SK-N-SH (cell line): ENCODE data around the gene FKBP5. TPM values are rescaled to one million over a fixed set of nuclear protein-coding genes. Genes with fewer than 3 reads are reported as not detected.

Source experiments
- CTCF ChIA-PET: fragments of 300-600, 350-600 bp; formaldehyde crosslinking; extraction: SDS; loops from one replicate; lab custom pipeline; 2021; lab: Yijun Ruan, JAX
- POLR2A ChIA-PET: fragments of 350-600 bp; sonication (Branson Sonifier 250); formaldehyde crosslinking; extraction: SDS; loops from one replicate; lab custom pipeline; 2020; ENCODE audit warnings: antibody characterized with exemption, inconsistent platforms; lab: Yijun Ruan, JAX
- DNase-seq: peaks from one replicate; pipeline ENCODE4 v3.0.0; 2012
- H2AFZ ChIP-seq: fragments of 200-600 bp; sonication (generic); 2 replicates; pipeline ENCODE4 v1.8.1; 2016; ENCODE audit warnings: antibody characterized with exemption, mild to moderate bottlenecking, low read depth
- H3F3A ChIP-seq: fragments of 200-600 bp; sonication (generic); replicated peaks from 2 replicates; pipeline ENCODE3; 2016; ENCODE audit warnings: antibody characterized with exemption, mild to moderate bottlenecking; ENCODE audit not compliant: insufficient read depth
- H3K27ac ChIP-seq, 2 experiments: fragments of 200-500 bp in 1 of 2; fragments of 200-600 bp in 1 of 2; sonication (Bioruptor generic) in 1 of 2; sonication (generic), shearing (Covaris generic) in 1 of 2; 2 replicates each; pipeline versions ENCODE4 v1.5.1 to v1.6.1; 2014 to 2016; ENCODE audit warnings: low read depth in 2 of 2, inconsistent platforms in 1 of 2, low read length in 1 of 2, mild to moderate bottlenecking in 1 of 2, mixed read lengths in 1 of 2
- H3K27me3 ChIP-seq: fragments of 200-600 bp; sonication (generic), shearing (Covaris generic); 2 replicates; pipeline ENCODE4 v1.6.1; 2016; ENCODE audit warnings: mixed run types; ENCODE audit not compliant: insufficient read depth
- H3K36me3 ChIP-seq, 2 experiments: fragments of 200-500 bp in 1 of 2; fragments of 200-600 bp in 1 of 2; sonication (Bioruptor generic) in 1 of 2; sonication (generic) in 1 of 2; replicated peaks in 1 of 2; 2 replicates each; pipeline versions ENCODE3 to v1.5.1; 2014 to 2016; ENCODE audit warnings: low read length in 1 of 2, mild to moderate bottlenecking in 1 of 2; ENCODE audit not compliant: insufficient read depth in 2 of 2, control insufficient read depth in 1 of 2
- H3K4me1 ChIP-seq, 2 experiments: fragments of 200-500 bp in 1 of 2; fragments of 200-600 bp in 1 of 2; sonication (Bioruptor generic) in 1 of 2; sonication (generic), shearing (Covaris generic) in 1 of 2; 2 replicates each; pipeline versions ENCODE4 v1.5.1 to v1.6.1; 2014 to 2016; ENCODE audit warnings: low read depth in 1 of 2, low read length in 1 of 2, mixed run types in 1 of 2; ENCODE audit not compliant: insufficient read depth in 2 of 2, control insufficient read depth in 1 of 2
- H3K4me2 ChIP-seq: fragments of 200-600 bp; sonication (generic), shearing (Covaris generic); 2 replicates; pipeline ENCODE4 v1.6.1; 2017; ENCODE audit warnings: mixed run types
- H3K4me3 ChIP-seq, 2 experiments: fragments of 200-500 bp in 1 of 2; fragments of 200-600 bp in 1 of 2; sonication (Bioruptor generic) in 1 of 2; sonication (generic), shearing (Covaris generic) in 1 of 2; 2 replicates each; pipeline versions ENCODE4 v1.5.1 to v1.8.1; 2014 to 2016; ENCODE audit warnings: low read depth in 2 of 2, inconsistent platforms in 1 of 2, low read length in 1 of 2, mild to moderate bottlenecking in 1 of 2, mixed read lengths in 1 of 2, moderate library complexity in 1 of 2
- H3K79me2 ChIP-seq: fragments of 200-600 bp; sonication (generic); 2 replicates; pipeline ENCODE4 v1.8.1; 2017; ENCODE audit warnings: mild to moderate bottlenecking; ENCODE audit not compliant: insufficient read depth
- H3K9ac ChIP-seq: fragments of 200-600 bp; sonication (generic); 2 replicates; pipeline ENCODE4 v1.6.1; 2017; ENCODE audit warnings: mixed run types
- H3K9me2 ChIP-seq: fragments of 200-600 bp; sonication (generic); 2 replicates; pipeline ENCODE4 v1.6.1; 2017; ENCODE audit warnings: mixed run types
- H3K9me3 ChIP-seq: fragments of 200-600 bp; sonication (generic); 2 replicates; pipeline ENCODE4 v1.6.1; 2017; ENCODE audit warnings: mixed run types, mild to moderate bottlenecking, moderate library complexity
- H4K20me1 ChIP-seq: fragments of 200-600 bp; sonication (generic); 2 replicates; pipeline ENCODE4 v1.6.1; 2017; ENCODE audit warnings: mild to moderate bottlenecking, mixed run types; ENCODE audit not compliant: insufficient read depth
- CHD2 ChIP-seq: fragments of 150-350 bp; IDR thresholded peaks from 2 replicates; pipeline ENCODE4 v1.6.1; 2018; ENCODE audit warnings: low read length; ENCODE audit not compliant: partially characterized antibody
- CTCF ChIP-seq: fragments of 200-600 bp; sonication (generic); IDR thresholded peaks from 2 replicates; pipeline ENCODE4 v1.6.1; 2017; ENCODE audit warnings: antibody characterized with exemption, mild to moderate bottlenecking, moderate library complexity
- EZH2phosphoT487 ChIP-seq: fragments of 200-600 bp; sonication (generic); IDR thresholded peaks from 2 replicates; pipeline ENCODE4 v1.6.1; 2017; ENCODE audit warnings: low read depth, mixed run types, mild to moderate bottlenecking, antibody characterized with exemption, moderate library complexity, borderline replicate concordance
- GABPA ChIP-seq: IDR thresholded peaks from 2 replicates; pipeline ENCODE4 v1.4.0; 2012; ENCODE audit warnings: low read depth, mild to moderate bottlenecking
- GATA2 ChIP-seq: sonication (generic); formaldehyde crosslinking; IDR thresholded peaks from 2 replicates; pipeline ENCODE4 v1.5.0; 2020; ENCODE audit warnings: mild to moderate bottlenecking, missing genetic modification reagents
- MXI1 ChIP-seq: IDR thresholded peaks from 2 replicates; pipeline ENCODE4 v1.6.1; 2012; ENCODE audit warnings: mild to moderate bottlenecking, low read depth, low read length, improper control_type of control experiment
- NFIC ChIP-seq: IDR thresholded peaks from 2 replicates; pipeline ENCODE4 v1.4.0; 2012; ENCODE audit warnings: borderline replicate concordance
- NRF1 ChIP-seq: IDR thresholded peaks from 2 replicates; pipeline ENCODE4 v1.6.1; 2012; ENCODE audit warnings: low read depth, mild to moderate bottlenecking, low read length
- POLR2AphosphoS5 ChIP-seq: IDR thresholded peaks from 2 replicates; pipeline ENCODE4 v1.6.1; 2012; ENCODE audit warnings: low read depth, low read length
- RAD21 ChIP-seq: IDR thresholded peaks from 2 replicates; pipeline ENCODE4 v1.6.1; 2012; ENCODE audit warnings: mild to moderate bottlenecking, low read length
- RFX5 ChIP-seq: IDR thresholded peaks from 2 replicates; pipeline ENCODE4 v1.6.1; 2012; ENCODE audit warnings: mild to moderate bottlenecking, improper control_type of control experiment, low read length
- SMC3 ChIP-seq: IDR thresholded peaks from 2 replicates; pipeline ENCODE4 v1.6.1; 2012; ENCODE audit warnings: low read depth, low read length, improper control_type of control experiment
- ZBTB33 ChIP-seq: IDR thresholded peaks from 2 replicates; pipeline ENCODE4 v1.4.0; 2012; ENCODE audit warnings: low read depth, borderline replicate concordance
- WGBS: methylation state at CpG from one replicate; pipeline ENCODE4 v1.1.6; 2017; ENCODE audit warnings: low lambda C conversion rate; 5-methylcytosine and 5-hydroxymethylcytosine counted together
- polyA plus RNA-seq, 3 experiments: library from polyadenylated mRNA; depleted of rRNA; stranded (reverse); fragments of >200 nt; gene quantifications; 2 replicates each; pipeline ENCODE4 v1.2.3, GENCODE V29; 2012
- TF ChIP-seq, protein P1 (sequence below): fragments of 150-350 bp; IDR thresholded peaks from 2 replicates; pipeline ENCODE4 v1.6.1; 2017; ENCODE audit warnings: antibody characterized with exemption, low read length, low read depth, borderline replicate concordance
- TF ChIP-seq, protein P2 (sequence below): IDR thresholded peaks from 2 replicates; pipeline ENCODE4 v1.6.1; 2012; ENCODE audit warnings: mild to moderate bottlenecking, low read depth, low read length, moderate library complexity

Gene FKBP5
- polyA plus RNA-seq, 1 of the 3 experiments (the other 2 are of a cell fraction), result 5.1 TPM

- 94% methylated on average over 4 of the region's 4 CpGs for WGBS
- Histone ChIP-seq H3K4me3 (no peak overlapping the region), H3K36me3 (no peaks in the 10 kb centered on the region), H3K9me3 (no peaks in the 10 kb centered on the region), H3K4me1 (peaks cover 4 to 26% of the 10 kb centered on the region in 2 experiments; a peak in 3 of 4 replicates), H3K27me3 (no peaks in the 10 kb centered on the region), H2AFZ (no peak overlapping the region), H4K20me1 (no peaks in the 10 kb centered on the region), H3K4me2 (no peak overlapping the region; the same call in 1 of the 2 replicates), H3K9ac (no peak overlapping the region), H3F3A (peaks cover 3% of the 10 kb centered on the region), H3K27ac (no peak overlapping the region), H3K79me2 (peaks cover 8% of the 10 kb centered on the region; the same call in 1 of the 2 replicates), H3K9me2 (no peaks in the 10 kb centered on the region)
- ChIA-PET CTCF (interaction anchor here (1.6 kb wide), 1 partner anchor 11 kb away, joined by 4 read pairs; no protein-coding TSS in a partner anchor), POLR2A (no interaction called here)
- TF ChIP-seq GATA2 (CRISPR knock-in tag), result no peak
- TF ChIP-seq, protein P1, sequence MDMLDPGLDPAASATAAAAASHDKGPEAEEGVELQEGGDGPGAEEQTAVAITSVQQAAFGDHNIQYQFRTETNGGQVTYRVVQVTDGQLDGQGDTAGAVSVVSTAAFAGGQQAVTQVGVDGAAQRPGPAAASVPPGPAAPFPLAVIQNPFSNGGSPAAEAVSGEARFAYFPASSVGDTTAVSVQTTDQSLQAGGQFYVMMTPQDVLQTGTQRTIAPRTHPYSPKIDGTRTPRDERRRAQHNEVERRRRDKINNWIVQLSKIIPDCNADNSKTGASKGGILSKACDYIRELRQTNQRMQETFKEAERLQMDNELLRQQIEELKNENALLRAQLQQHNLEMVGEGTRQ, result no peak
- TF ChIP-seq NRF1, result no peak
- no peak for TF ChIP-seq CTCF
- TF ChIP-seq POLR2AphosphoS5, result no peak
- no peak for TF ChIP-seq NFIC
- no peak for TF ChIP-seq RAD21
- no peak for TF ChIP-seq SMC3
- no peak for TF ChIP-seq EZH2phosphoT487
- no peak for TF ChIP-seq CHD2
- TF ChIP-seq GABPA, result no peak
- no peak for TF ChIP-seq MXI1
- no peak for TF ChIP-seq RFX5
- no peak for DNase-seq
Measured at GRCh38 chr6:35675871-35676459, 12.8 kb downstream of the FKBP5 start.

- Histone ChIP-seq H3K4me2 (no peak overlapping the region), H3K9ac (no peak overlapping the region), H3K27ac (no peak overlapping the region), H3K4me1 (peaks cover 4 to 26% of the 10 kb centered on the region in 2 experiments; a peak in 3 of 4 replicates), H3K9me3 (no peaks in the 10 kb centered on the region), H3K36me3 (no peaks in the 10 kb centered on the region), H3F3A (peaks cover 9% of the 10 kb centered on the region), H3K27me3 (no peaks in the 10 kb centered on the region), H2AFZ (no peak overlapping the region), H4K20me1 (no peaks in the 10 kb centered on the region), H3K4me3 (no peak overlapping the region), H3K9me2 (no peaks in the 10 kb centered on the region), H3K79me2 (peaks cover 13% of the 10 kb centered on the region; the same call in 1 of the 2 replicates)
- ChIA-PET CTCF (interaction anchor here (0.9 kb wide), 1 partner anchor 30 kb away, joined by 3 read pairs; no protein-coding TSS in a partner anchor), POLR2A (no interaction called here)
- DNase-seq, result no peak
- WGBS, result 97% methylated on average over 3 of the region's 3 CpGs
- TF ChIP-seq, protein P1, result no peak
- TF ChIP-seq CHD2 (no peak), ZBTB33 (no peak), EZH2phosphoT487 (no peak), NRF1 (no peak)
- TF ChIP-seq, protein P2, sequence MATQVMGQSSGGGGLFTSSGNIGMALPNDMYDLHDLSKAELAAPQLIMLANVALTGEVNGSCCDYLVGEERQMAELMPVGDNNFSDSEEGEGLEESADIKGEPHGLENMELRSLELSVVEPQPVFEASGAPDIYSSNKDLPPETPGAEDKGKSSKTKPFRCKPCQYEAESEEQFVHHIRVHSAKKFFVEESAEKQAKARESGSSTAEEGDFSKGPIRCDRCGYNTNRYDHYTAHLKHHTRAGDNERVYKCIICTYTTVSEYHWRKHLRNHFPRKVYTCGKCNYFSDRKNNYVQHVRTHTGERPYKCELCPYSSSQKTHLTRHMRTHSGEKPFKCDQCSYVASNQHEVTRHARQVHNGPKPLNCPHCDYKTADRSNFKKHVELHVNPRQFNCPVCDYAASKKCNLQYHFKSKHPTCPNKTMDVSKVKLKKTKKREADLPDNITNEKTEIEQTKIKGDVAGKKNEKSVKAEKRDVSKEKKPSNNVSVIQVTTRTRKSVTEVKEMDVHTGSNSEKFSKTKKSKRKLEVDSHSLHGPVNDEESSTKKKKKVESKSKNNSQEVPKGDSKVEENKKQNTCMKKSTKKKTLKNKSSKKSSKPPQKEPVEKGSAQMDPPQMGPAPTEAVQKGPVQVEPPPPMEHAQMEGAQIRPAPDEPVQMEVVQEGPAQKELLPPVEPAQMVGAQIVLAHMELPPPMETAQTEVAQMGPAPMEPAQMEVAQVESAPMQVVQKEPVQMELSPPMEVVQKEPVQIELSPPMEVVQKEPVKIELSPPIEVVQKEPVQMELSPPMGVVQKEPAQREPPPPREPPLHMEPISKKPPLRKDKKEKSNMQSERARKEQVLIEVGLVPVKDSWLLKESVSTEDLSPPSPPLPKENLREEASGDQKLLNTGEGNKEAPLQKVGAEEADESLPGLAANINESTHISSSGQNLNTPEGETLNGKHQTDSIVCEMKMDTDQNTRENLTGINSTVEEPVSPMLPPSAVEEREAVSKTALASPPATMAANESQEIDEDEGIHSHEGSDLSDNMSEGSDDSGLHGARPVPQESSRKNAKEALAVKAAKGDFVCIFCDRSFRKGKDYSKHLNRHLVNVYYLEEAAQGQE, result no peak
Measured at GRCh38 chr6:35674594-35674993, 14.1 kb downstream of the FKBP5 start.
